ENCODE measurements around the gene SLC6A8.
"Not testable (repeated sequence)": the region's sequence is repeated elsewhere in the genome, so short reads cannot be mapped to it uniquely, and the experiment has no call there.

SLC6A8 gene

GRCh38 chrX:153672531-153673427, 14.9 kb upstream of the SLC6A8 start:
- no peak for DNase-seq

DNA sequence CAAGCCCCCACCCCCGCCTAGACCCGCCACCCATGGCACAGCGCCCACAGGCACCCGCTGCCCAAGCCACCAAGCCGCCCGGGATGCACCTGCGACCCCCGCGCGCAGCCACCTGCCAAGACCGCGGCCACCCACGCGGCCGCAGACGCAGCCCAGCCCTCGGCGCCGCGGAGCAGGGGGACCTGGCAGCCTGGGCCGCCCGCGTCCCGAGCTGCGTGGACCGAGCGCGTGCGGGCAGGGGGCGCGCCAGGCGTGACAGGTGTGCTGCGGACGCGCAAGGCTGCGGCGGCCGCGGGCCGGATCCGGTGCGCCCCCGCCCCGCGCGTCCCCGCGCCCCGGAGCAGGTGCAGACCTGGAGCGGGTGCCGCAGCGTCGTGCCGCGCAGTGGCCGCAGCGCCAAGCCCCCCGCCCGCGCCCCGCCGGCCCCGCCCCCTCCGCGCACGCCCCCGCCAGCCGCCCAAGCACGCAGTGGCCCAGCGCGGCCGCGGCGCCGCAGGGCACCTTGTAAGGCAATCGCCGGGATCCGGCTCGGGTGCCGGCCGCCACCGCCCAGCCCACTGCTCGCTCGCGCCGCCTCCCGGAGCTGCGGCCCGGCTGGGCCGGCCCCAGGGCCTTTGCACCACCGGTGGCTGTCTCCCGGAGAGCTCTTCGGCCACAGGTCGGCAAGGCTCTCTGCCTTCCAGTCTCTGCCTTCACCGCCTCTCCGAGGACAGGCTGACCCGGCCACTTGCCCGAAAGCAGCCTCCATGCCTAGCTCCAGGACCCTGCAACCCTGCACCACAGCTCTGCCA, 14.1 kb upstream of the SLC6A8 start, which contains the start of gene PNCK:
PNCK (minus strand) TSS at position 386 of the 791 bp plus-strand sequence. CDS start 737 bp downstream, outside the sequence.
- DNase-seq = no peak

- DNase-seq = no peak
These were observed 13.4 kb upstream of the SLC6A8 start for GRCh38 chrX:153674219-153674851.

GRCh38 chrX:153681175-153681574, 6.6 kb upstream of the SLC6A8 start:
- DNase-seq = no peak

GRCh38 chrX:153683486-153683885, 4.2 kb upstream of the SLC6A8 start:
- DNase-seq = not testable (repeated sequence)

GRCh38 chrX:153684467-153685155, 3.1 kb upstream of the SLC6A8 start:
- no peak for DNase-seq

- DNase-seq = no peak
These were observed 2.6 kb upstream of the SLC6A8 start for GRCh38 chrX:153685156-153685536.

- no peak for DNase-seq
These were observed 1.7 kb upstream of the SLC6A8 start for GRCh38 chrX:153685751-153686696.

DNA sequence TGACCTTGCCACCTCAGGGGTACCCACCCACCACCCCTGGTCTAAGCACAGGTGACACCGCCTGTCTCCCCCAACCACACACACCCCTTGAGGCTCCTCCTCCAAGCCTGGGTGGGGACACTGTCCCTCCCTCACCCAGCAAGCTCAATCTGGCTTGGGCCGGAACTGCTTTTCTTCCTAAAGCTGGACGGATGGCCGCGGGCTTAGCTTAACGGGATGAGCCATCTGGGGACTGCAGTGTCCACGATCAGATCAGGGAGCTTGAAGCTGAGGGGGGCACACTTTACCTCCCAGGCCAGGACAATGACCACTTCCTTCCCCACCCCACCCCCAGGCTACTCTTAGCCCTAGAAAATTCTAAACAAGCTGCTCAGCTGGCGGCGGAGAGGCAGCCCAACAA, 1.0 kb upstream of the SLC6A8 start:
- DNase-seq = no peak

DNA sequence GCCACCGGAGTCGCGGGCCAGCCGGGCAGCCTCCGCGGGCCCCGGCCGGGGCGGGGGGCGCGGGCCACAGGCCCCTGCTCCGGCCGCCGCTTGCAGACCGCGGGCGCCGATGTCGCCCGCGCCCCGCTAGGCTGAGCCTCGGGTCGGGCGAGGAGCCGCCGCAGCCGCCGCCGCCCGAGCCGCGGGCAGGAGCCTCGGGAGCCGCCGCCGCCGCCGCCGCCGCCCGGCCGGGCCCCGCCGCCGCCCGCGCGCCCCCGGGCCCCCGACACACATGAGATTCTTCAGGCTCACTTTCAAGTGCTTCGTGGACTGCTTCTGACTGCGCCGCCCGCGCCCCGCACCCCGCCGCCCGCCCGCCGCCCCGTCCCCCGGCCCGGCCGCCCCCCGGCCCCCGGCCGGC, 345 bp downstream of the SLC6A8 start:
- DNase-seq = no peak

GRCh38 chrX:153688506-153688905, 780 bp downstream of the SLC6A8 start:
- DNase-seq = no peak

DNA sequence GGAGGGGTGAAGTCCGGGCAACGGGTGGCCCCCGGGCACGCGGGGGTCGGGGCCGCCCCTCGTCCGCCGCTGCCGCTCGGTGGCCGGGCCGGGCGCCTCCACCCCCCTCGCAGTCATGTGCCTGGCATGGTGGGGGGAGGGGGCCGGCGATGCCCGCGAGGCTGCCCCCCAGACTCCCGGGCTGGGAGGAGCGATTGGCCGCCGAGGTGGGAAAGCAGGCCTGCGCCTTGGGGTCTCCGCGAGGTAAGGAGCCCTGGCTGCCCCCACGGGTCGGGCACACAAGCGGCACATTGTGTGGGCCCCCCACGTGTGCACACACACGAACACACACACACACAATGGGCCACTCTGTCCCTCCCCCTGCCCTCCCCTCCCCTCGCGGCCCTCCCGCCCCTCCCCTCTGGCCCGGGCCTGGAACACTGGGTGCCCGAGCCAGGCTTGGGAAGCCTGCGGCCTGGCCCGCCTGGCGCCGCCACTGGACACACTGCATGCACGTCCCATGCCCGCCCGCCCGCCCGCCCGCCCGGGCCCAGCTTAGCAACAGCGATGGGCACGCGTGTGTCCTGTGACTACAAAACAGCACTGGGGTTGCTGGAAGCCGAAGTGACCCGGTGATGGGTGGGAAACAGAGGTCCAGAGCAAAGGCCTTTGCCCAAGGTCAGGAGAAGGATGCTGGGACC, 1.3 kb downstream of the SLC6A8 start:
- DNase-seq = no peak

GRCh38 chrX:153689654-153690465, 2.1 kb downstream of the SLC6A8 start:
- DNase-seq = no peak

- no peak for DNase-seq
These were observed 2.7 kb downstream of the SLC6A8 start for GRCh38 chrX:153690466-153690865.

- DNase-seq = not testable (repeated sequence)
These were observed 3.5 kb downstream of the SLC6A8 start for GRCh38 chrX:153691032-153691827.

- DNase-seq = no peak
These were observed 4.3 kb downstream of the SLC6A8 start for GRCh38 chrX:153692003-153692402.

GRCh38 chrX:153692611-153693156, 5.0 kb downstream of the SLC6A8 start:
- no peak for DNase-seq

DNA sequence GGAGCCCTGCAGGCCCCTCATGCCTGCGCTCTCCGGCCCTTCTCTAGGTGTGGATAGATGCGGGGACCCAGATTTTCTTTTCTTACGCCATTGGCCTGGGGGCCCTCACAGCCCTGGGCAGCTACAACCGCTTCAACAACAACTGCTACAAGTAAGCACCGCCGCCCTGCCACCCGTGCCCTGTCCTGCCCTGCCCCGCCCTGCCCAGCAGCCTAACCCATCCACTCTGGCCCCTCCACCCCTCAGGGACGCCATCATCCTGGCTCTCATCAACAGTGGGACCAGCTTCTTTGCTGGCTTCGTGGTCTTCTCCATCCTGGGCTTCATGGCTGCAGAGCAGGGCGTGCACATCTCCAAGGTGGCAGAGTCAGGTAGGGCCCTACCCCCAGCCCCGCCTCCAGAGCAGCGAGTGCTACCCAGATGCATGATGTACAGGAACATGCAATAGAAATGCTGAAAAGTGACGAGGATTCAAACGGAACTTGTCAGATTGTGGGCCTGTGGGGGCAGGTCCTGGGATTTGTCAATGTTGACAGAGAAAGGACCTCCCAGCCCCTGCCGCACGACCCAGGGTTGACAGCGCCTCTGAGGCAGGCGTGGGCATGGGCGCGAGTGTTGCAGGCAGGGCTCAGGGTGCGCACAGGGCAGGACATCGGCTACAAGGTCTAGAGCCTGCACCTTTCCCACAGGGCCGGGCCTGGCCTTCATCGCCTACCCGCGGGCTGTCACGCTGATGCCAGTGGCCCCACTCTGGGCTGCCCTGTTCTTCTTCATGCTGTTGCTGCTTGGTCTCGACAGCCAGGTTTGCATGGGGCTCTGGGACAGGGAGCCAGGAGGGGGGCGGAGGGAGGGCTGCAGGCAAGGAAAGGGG, 5.7 kb downstream of the SLC6A8 start:
- no peak for DNase-seq
